Testis (tissue), 3 donors: ENCODE measurements around the gene SARS2. TPM values are rescaled to one million over a fixed set of nuclear protein-coding genes. Genes with fewer than 3 reads are reported as not detected.
"Not testable (repeated sequence)": the region's sequence is repeated elsewhere in the genome, so short reads cannot be mapped to it uniquely, and the experiment has no call there.

Experiments
- DNase-seq: peaks from one replicate; pipeline ENCODE4 v3.0.0-alpha.2; 2019
- H3K27ac ChIP-seq, 2 donors: fragments of 200-600 bp; sonication (generic); one replicate each; pipeline ENCODE4 v1.5.1; 2019
- H3K27me3 ChIP-seq: fragments of 200-600 bp; sonication (generic); one replicate; pipeline ENCODE4 v1.5.1; 2019
- H3K36me3 ChIP-seq: fragments of 200-600 bp; sonication (generic); one replicate; pipeline ENCODE4 v1.5.1; 2017; ENCODE audit warnings: low read depth; ENCODE audit errors: missing control alignments
- H3K4me1 ChIP-seq: fragments of 200-600 bp; sonication (generic); one replicate; pipeline ENCODE4 v1.5.1; 2019
- H3K4me3 ChIP-seq, 2 donors: fragments of 200-600 bp; sonication (generic); one replicate each; pipeline ENCODE4 v1.5.1; 2017 to 2019
- H3K9me3 ChIP-seq: fragments of 200-600 bp; sonication (generic); one replicate; pipeline ENCODE4 v1.5.1; 2017
- POLR2A ChIP-seq: fragments of 450-650 bp; IDR thresholded peaks from one replicate; pipeline ENCODE4 v1.6.1; 2017; ENCODE audit warnings: antibody characterized with exemption, mild to moderate bottlenecking, moderate library complexity
- WGBS, 2 donors: methylation state at CpG; one replicate each; pipeline ENCODE4 v1.1.5; 2018; 5-methylcytosine and 5-hydroxymethylcytosine counted together
- intact Hi-C: fragments of 100-400 bp; cut with DNase I; formaldehyde crosslinking; loops from one replicate; pipeline ENCODE4 v1.15.1; 2023; ENCODE audit warnings: low total_unique reads
- polyA plus RNA-seq: library from polyadenylated mRNA; stranded (reverse); fragments of 350-450 nt; fragmentation: Illumina TruSeq; extraction: RNeasy Lipid Tissue Mini Kit (QIAGEN cat#74804); gene quantifications from one replicate; pipeline ENCODE4 v1.2.3, GENCODE V29; 2014; ENCODE audit warnings: low read depth, low replicate concordance; ENCODE audit not compliant: insufficient read depth
- total RNA-seq, 2 donors: library from RNA; depleted of rRNA; stranded (reverse); fragments of >200 nt; gene quantifications; one replicate each; pipeline ENCODE4 v1.2.3, GENCODE V29; 2016
- TF ChIP-seq, protein P1 (sequence below), 3 experiments: fragments of 450-650 bp in 2 of 3; fragments of 200-600 bp in 1 of 3; sonication (generic) in 1 of 3; IDR thresholded peaks; one replicate each; pipeline ENCODE4 v1.5.1; 2016 to 2019; ENCODE audit warnings: antibody characterized with exemption in 3 of 3, mild to moderate bottlenecking in 2 of 3, moderate library complexity in 1 of 3

SARS2 gene
- total and polyA plus RNA-seq, 3 donors from 2014 or later = 33.5 to 68.0 (median 55.3) TPM

- 89 to 91% methylated on average over 12 of the region's 12 CpGs for WGBS, 2 donors
- Histone ChIP-seq H3K4me3 (no peak overlapping the region), H3K4me1 (no peaks in the 10 kb centered on the region), H3K27ac (no peak overlapping the region), H3K36me3 (no peaks in the 10 kb centered on the region), H3K27me3 (no peaks in the 10 kb centered on the region), H3K9me3 (no peaks in the 10 kb centered on the region)
- TF ChIP-seq POLR2A = no peak
- TF ChIP-seq, protein P1, sequence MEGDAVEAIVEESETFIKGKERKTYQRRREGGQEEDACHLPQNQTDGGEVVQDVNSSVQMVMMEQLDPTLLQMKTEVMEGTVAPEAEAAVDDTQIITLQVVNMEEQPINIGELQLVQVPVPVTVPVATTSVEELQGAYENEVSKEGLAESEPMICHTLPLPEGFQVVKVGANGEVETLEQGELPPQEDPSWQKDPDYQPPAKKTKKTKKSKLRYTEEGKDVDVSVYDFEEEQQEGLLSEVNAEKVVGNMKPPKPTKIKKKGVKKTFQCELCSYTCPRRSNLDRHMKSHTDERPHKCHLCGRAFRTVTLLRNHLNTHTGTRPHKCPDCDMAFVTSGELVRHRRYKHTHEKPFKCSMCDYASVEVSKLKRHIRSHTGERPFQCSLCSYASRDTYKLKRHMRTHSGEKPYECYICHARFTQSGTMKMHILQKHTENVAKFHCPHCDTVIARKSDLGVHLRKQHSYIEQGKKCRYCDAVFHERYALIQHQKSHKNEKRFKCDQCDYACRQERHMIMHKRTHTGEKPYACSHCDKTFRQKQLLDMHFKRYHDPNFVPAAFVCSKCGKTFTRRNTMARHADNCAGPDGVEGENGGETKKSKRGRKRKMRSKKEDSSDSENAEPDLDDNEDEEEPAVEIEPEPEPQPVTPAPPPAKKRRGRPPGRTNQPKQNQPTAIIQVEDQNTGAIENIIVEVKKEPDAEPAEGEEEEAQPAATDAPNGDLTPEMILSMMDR (IDR thresholded peaks at IDR 0.05) = no peak
- no peak for DNase-seq
- intact Hi-C loops = no loop called here
Measured at GRCh38 chr19:38970664-38971532, 40.3 kb upstream of the SARS2 start.

DNA sequence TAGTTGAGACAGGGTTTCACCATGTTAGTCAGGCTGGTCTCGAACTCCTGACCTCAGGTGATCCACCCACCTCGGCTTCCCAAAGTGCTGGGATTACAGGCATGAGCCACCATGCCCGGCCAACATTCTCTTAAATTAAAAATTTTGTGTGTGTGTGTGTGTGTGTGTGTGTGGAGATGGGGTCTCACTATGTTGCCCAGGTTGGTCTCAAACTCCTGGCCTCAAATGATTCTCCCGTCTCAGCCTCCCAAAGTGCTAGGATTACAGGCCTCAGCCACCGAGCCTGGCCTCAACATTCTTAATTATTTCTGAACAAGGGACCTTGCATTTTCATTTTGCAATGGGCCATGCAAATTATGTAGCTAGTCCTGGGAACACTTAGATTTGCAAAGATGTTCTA, 35.6 kb upstream of the SARS2 start:
- intact Hi-C loops, H3K9me3 ChIP-seq, H3K27me3 ChIP-seq, H3K27ac ChIP-seq, H3K4me1 ChIP-seq, H3K36me3 ChIP-seq, DNase-seq, H3K4me3 ChIP-seq: not testable (repeated sequence)
- 94 to 96% methylated on average over 5 of the region's 5 CpGs for WGBS, 2 donors

DNA sequence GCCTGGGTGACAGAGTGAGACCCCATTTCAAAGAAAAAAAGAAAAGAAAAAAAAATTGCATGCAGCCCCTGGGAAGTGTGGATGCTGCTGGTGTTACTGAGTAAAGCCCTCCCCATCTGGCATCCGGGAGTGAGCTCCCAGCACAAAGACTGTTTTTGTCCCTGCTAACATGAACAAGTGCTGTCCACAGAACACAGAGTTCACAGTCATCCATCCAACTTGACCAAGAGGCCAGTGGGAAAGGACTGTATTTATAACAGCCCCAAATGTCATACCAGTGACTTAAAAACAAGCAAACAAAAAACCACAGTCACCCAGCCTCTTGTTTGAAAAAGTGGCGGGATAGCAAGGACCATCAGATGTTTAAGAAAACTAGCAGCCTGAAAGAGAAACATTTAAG, 34.2 kb upstream of the SARS2 start:
- intact Hi-C loops = no loop called here
- no peak for TF ChIP-seq POLR2A
- TF ChIP-seq, protein P1 (IDR thresholded peaks at IDR 0.05) = no peak
- Histone ChIP-seq H3K4me3 (no peak overlapping the region), H3K4me1 (no peaks in the 10 kb centered on the region), H3K27me3 (no peaks in the 10 kb centered on the region), H3K36me3 (no peaks in the 10 kb centered on the region), H3K9me3 (no peaks in the 10 kb centered on the region), H3K27ac (no peak overlapping the region)
- 84 to 89% methylated on average over 2 of the region's 2 CpGs for WGBS, 2 donors
- DNase-seq = no peak

DNA sequence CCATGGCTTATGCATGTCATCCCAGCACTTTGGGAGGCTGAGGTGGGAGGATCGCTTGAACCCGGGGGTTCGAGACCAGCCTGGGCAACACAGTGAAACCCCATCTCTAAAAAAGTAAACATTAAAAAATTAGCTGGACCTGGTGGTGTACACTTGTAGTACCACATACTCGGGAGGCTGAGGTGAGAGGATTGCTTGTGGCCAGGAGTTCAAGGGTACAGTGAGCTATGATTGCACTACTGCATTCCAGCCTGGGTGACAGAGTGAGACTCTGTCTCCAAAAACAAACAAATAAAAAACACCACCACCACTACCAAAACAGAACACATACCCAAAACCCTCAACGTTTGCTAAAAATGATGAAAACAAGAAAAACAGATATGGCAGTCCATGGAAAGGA, 29.1 kb upstream of the SARS2 start:
- TF ChIP-seq POLR2A = no peak
- TF ChIP-seq, protein P1 (IDR thresholded peaks at IDR 0.05) = no peak
- 87% methylated on average over 5 of the region's 5 CpGs for WGBS, 2 donors
- Histone ChIP-seq H3K4me3 (no peak overlapping the region), H3K27ac (no peak overlapping the region), H3K36me3 (no peaks in the 10 kb centered on the region), H3K4me1 (no peaks in the 10 kb centered on the region), H3K9me3 (no peaks in the 10 kb centered on the region), H3K27me3 (no peaks in the 10 kb centered on the region)
- no peak for DNase-seq
- intact Hi-C loops = no loop called here

DNA sequence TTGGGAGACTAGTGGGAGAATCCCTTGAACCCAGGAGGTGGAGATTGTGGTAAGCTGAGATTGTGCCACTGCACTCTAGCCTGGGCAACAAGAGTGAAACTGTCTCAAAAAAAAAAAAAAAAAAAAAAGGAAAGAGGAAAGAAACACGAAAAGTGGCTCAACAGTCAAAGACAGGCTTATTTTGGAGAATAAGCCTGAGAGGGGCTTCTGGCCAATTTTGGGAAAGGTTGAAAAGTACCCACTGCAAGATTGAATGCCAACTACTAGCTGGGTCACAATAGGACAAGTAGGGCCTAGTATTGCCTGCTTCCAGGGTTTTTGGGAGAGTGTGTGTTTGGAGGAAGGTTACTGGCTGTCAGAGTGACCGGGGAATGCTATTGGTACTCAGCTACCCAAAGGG, 27.7 kb upstream of the SARS2 start:
- Histone ChIP-seq H3K9me3 (no peaks in the 10 kb centered on the region), H3K4me3 (no peak overlapping the region), H3K27ac (no peak overlapping the region), H3K36me3 (no peaks in the 10 kb centered on the region), H3K27me3 (no peaks in the 10 kb centered on the region), H3K4me1 (no peaks in the 10 kb centered on the region)
- no peak for DNase-seq
- WGBS, 2 donors = 95 to 97% methylated on average over 2 of the region's 2 CpGs
- TF ChIP-seq POLR2A = no peak
- TF ChIP-seq, protein P1 (IDR thresholded peaks at IDR 0.05) = no peak
- intact Hi-C loops = no loop called here
